Loucy (cell line): ENCODE measurements around the gene TEKT3.

Experiments
- H2AFZ ChIP-seq: fragments of 200-600 bp; sonication (generic); 2 replicates; pipeline ENCODE4 v1.6.0; 2016; ENCODE audit warnings: antibody characterized with exemption, mild to moderate bottlenecking, low read length, moderate library complexity
- H3F3A ChIP-seq: fragments of 200-600 bp; 2 replicates; pipeline ENCODE4 v1.6.0; 2016; ENCODE audit warnings: antibody characterized with exemption, low read depth, mild to moderate bottlenecking
- H3K27me3 ChIP-seq: fragments of 200-600 bp; sonication (generic); 2 replicates; pipeline ENCODE4 v1.6.1; 2014; ENCODE audit warnings: low read length, mild to moderate bottlenecking; ENCODE audit not compliant: insufficient read depth, poor library complexity, severe bottlenecking
- H3K36me3 ChIP-seq: fragments of 200-600 bp; sonication (generic); 2 replicates; pipeline ENCODE4 v1.6.1; 2016; ENCODE audit warnings: low read length; ENCODE audit not compliant: insufficient read depth
- H3K4me1 ChIP-seq: fragments of 200-600 bp; sonication (generic); 2 replicates; pipeline ENCODE4 v1.5.1; 2014; ENCODE audit warnings: low read length, mild to moderate bottlenecking; ENCODE audit not compliant: insufficient read depth, poor library complexity, severe bottlenecking
- H3K4me2 ChIP-seq: fragments of 200-600 bp; sonication (generic); 2 replicates; pipeline ENCODE4 v1.6.0; 2014; ENCODE audit warnings: antibody characterized with exemption, low read length, low read depth, mild to moderate bottlenecking; ENCODE audit not compliant: poor library complexity, severe bottlenecking
- H3K4me3 ChIP-seq: fragments of 200-600 bp; sonication (generic); 2 replicates; pipeline ENCODE4 v1.5.1; 2014; ENCODE audit warnings: low read length, mild to moderate bottlenecking, mixed read lengths; ENCODE audit not compliant: poor library complexity, severe bottlenecking
- H3K79me2 ChIP-seq: fragments of 200-600 bp; sonication (generic); 2 replicates; pipeline ENCODE4 v1.6.1; 2014; ENCODE audit warnings: low read length; ENCODE audit not compliant: insufficient read depth
- H3K9ac ChIP-seq: fragments of 200-600 bp; sonication (generic); 2 replicates; pipeline ENCODE4 v1.6.0; 2014; ENCODE audit warnings: mild to moderate bottlenecking, low read depth, low read length, moderate library complexity; ENCODE audit not compliant: poor library complexity, severe bottlenecking
- H3K9me2 ChIP-seq: fragments of 200-600 bp; sonication (generic); replicated peaks from 2 replicates; pipeline ENCODE4 v1.6.1; 2016; ENCODE audit warnings: low read depth, low read length, mixed read lengths
- H3K9me3 ChIP-seq: fragments of 200-600 bp; sonication (generic); 2 replicates; pipeline ENCODE4 v1.6.1; 2014; ENCODE audit warnings: mild to moderate bottlenecking, antibody characterized with exemption, low read length, low read depth; ENCODE audit not compliant: insufficient read depth
- H4K20me1 ChIP-seq: fragments of 200-600 bp; sonication (generic); 2 replicates; pipeline ENCODE4 v1.6.0; 2014; ENCODE audit warnings: antibody characterized with exemption, low read length, mild to moderate bottlenecking; ENCODE audit not compliant: insufficient read depth, poor library complexity, severe bottlenecking
- EZH2phosphoT487 ChIP-seq: fragments of 200-600 bp; IDR thresholded peaks from 2 replicates; pipeline ENCODE4 v1.6.1; 2018; ENCODE audit warnings: antibody characterized with exemption, mild to moderate bottlenecking, moderate library complexity, borderline replicate concordance
- TF ChIP-seq, protein P1 (sequence below): fragments of 200-600 bp; sonication (generic); conservative IDR thresholded peaks from 2 replicates; pipeline ENCODE4 v1.5.1; 2014; ENCODE audit warnings: mild to moderate bottlenecking, antibody characterized with exemption, low read length

The TEKT3 gene

DNA sequence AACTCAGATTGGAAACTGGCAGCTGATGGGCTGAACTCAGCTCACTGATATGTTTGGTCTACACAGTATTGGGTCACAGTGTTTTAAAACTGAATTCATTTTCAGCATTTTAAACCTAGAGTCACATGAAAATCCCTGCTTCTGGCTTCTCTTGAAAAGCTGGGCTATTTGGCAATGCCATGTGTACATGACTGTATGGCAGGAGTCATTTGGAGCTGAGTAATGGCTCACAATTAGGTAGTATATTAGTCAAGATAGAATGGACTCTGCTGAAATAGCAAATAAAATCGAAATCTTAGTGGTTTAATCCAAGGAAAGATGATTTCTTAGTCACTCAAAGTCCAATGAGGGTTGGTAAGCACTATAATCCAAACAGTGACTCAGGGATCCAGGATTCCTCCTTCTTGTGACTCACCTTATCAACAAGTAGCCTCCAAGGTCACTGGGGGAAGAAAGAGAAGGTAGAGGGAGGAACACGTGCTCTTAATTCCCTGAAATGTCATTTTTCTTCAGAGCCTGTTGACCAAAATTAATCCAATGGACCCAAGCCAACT, 62.4 kb downstream of the TEKT3 start:
- no peak overlapping the region for H3K4me2 ChIP-seq
- H3K9ac ChIP-seq: no peak overlapping the region
- H3K4me3 ChIP-seq: no peak overlapping the region
- no peak for TF ChIP-seq EZH2phosphoT487
- no peaks in the 10 kb centered on the region for H3K36me3 ChIP-seq
- H3K4me1 ChIP-seq: no peaks in the 10 kb centered on the region
- H3K79me2 ChIP-seq: no peaks in the 10 kb centered on the region
- no peak overlapping the region for H2AFZ ChIP-seq
- H3F3A ChIP-seq: no peaks in the 10 kb centered on the region
- H4K20me1 ChIP-seq: no peaks in the 10 kb centered on the region
- H3K27me3 ChIP-seq: no peaks in the 10 kb centered on the region
- H3K9me3 ChIP-seq: no peaks in the 10 kb centered on the region
- no peaks in the 10 kb centered on the region for H3K9me2 ChIP-seq

DNA sequence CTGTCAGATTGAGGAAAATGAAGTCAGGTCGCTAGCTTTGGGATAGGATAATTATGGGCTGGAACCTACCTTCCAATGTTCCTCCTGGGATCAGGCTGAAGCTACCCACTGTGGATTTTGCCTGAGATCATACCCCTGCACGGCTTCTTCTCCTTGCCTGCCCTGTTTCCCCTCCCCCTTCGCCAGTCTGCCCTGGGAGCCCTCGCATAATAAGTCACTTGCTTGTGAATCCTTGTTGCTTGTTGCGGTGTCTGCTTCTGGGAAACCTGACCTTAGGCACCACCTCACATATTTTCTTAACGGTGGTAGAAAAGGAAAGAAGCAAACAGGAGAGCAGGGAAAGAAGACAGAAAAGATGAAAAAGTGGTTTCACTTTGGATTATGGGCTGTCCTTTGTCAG, 63.0 kb downstream of the TEKT3 start:
- no peaks in the 10 kb centered on the region for H3K36me3 ChIP-seq
- TF ChIP-seq, protein P1, sequence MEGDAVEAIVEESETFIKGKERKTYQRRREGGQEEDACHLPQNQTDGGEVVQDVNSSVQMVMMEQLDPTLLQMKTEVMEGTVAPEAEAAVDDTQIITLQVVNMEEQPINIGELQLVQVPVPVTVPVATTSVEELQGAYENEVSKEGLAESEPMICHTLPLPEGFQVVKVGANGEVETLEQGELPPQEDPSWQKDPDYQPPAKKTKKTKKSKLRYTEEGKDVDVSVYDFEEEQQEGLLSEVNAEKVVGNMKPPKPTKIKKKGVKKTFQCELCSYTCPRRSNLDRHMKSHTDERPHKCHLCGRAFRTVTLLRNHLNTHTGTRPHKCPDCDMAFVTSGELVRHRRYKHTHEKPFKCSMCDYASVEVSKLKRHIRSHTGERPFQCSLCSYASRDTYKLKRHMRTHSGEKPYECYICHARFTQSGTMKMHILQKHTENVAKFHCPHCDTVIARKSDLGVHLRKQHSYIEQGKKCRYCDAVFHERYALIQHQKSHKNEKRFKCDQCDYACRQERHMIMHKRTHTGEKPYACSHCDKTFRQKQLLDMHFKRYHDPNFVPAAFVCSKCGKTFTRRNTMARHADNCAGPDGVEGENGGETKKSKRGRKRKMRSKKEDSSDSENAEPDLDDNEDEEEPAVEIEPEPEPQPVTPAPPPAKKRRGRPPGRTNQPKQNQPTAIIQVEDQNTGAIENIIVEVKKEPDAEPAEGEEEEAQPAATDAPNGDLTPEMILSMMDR: no peak
- TF ChIP-seq EZH2phosphoT487: no peak
- no peak overlapping the region for H3K4me2 ChIP-seq
- H3F3A ChIP-seq: no peaks in the 10 kb centered on the region
- H3K4me1 ChIP-seq: no peaks in the 10 kb centered on the region
- no peak overlapping the region for H3K9ac ChIP-seq
- H3K27me3 ChIP-seq: no peaks in the 10 kb centered on the region
- H3K4me3 ChIP-seq: no peak overlapping the region
- H3K9me2 ChIP-seq: no peaks in the 10 kb centered on the region
- H3K79me2 ChIP-seq: no peaks in the 10 kb centered on the region
- no peak overlapping the region for H2AFZ ChIP-seq
- H3K9me3 ChIP-seq: no peaks in the 10 kb centered on the region
- no peaks in the 10 kb centered on the region for H4K20me1 ChIP-seq

DNA sequence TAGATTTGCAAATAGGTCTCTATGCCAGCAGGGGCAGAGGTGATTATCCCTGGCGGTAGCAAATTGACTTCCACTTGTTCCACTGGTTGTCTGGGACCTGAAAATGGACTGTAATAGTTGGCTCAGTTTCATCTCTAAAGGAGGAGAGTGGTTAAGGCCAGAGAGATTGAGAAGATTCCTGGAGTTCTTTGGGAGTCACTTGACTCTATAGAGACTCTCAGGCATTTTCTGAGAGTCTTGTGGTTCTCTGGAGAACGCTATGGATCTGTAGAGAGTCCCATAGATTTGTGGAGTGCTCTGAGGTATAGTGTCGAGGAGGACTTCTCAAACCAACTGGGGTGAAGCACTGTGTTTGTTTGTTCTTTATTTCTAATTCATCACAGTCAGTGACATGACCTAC, 67.4 kb downstream of the TEKT3 start:
- Histone ChIP-seq H4K20me1 (no peaks in the 10 kb centered on the region), H3K79me2 (no peaks in the 10 kb centered on the region), H3K9me2 (no peaks in the 10 kb centered on the region), H3K9me3 (no peaks in the 10 kb centered on the region), H3K9ac (no peak overlapping the region), H3K4me2 (no peak overlapping the region), H3F3A (no peaks in the 10 kb centered on the region), H2AFZ (no peak overlapping the region), H3K4me3 (no peak overlapping the region), H3K4me1 (no peaks in the 10 kb centered on the region), H3K27me3 (no peaks in the 10 kb centered on the region), H3K36me3 (no peaks in the 10 kb centered on the region)
- TF ChIP-seq, protein P1: no peak
- TF ChIP-seq EZH2phosphoT487: no peak

DNA sequence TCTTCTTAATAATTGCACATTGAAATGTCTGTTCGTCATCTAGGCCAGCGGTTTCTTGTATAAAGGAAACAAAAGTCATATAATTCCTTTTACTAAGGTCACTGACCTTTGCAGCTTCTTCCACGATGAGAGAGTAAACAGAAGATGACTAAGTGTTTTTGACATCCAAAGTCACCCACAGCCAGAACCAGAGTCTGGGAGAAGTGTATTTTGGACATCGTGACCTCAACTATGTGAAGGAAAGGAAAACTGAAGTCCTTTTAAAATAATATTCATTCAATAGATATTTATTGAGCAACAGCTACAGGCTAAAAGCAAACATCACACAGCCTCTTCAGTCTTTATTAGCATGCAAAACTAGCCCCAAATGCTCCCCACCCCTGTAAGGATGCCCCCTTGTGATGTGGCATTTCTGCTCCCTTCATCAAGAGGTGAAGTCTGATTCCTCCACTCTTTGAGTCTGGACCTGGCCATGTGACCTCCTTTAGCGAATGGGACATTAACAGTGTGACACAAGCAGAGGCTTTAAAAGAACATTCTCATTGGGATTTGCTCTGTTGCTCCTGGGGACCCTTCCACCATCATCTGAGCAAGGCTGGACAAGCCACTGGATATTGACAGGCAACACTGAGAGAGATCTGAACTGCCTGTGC, 68.1 kb downstream of the TEKT3 start:
- Histone ChIP-seq H2AFZ (no peak overlapping the region), H3K79me2 (no peaks in the 10 kb centered on the region), H3K4me1 (no peaks in the 10 kb centered on the region), H3K9me2 (no peaks in the 10 kb centered on the region), H4K20me1 (no peaks in the 10 kb centered on the region), H3F3A (no peaks in the 10 kb centered on the region), H3K27me3 (no peaks in the 10 kb centered on the region), H3K36me3 (no peaks in the 10 kb centered on the region), H3K9me3 (no peaks in the 10 kb centered on the region), H3K4me2 (no peak overlapping the region), H3K4me3 (no peak overlapping the region), H3K9ac (no peak overlapping the region)
- no peak for TF ChIP-seq EZH2phosphoT487
- TF ChIP-seq, protein P1: no peak
